A673 (cell line): ENCODE results near the gene LAMB4. TPM values are rescaled to one million over a fixed set of nuclear protein-coding genes. Genes with fewer than 3 reads are reported as not detected.

Experiments used
- BruUV-seq: library from RNA; stranded (reverse); fragments of 400-500 nt; replicated peaks from 2 replicates; lab custom pipeline; 2021; lab: Mats Ljungman, UMichigan
- CTCF ChIA-PET: fragments of 300-600 bp; sonication (Branson Sonifier 250); formaldehyde crosslinking; loops from one replicate; lab custom pipeline; 2022; ENCODE audit warnings: antibody characterized with exemption; lab: Charles Lee
- POLR2A ChIA-PET: fragments of 300-600 bp; sonication (Branson Sonifier 250); formaldehyde crosslinking; loops from one replicate; lab custom pipeline; 2022; ENCODE audit warnings: antibody characterized with exemption; ENCODE audit not compliant: low non-redundant PET; lab: Charles Lee
- DNase-seq: peaks from one replicate; pipeline ENCODE4 v3.0.0-alpha.2; 2015; ENCODE audit warnings: low spot score
- H3K27ac ChIP-seq: fragments of 200-600 bp; sonication (generic); 2 replicates; pipeline ENCODE4 v1.5.1; 2016; ENCODE audit warnings: mixed run types, low read depth, mild to moderate bottlenecking, mixed read lengths, antibody characterized with exemption, low read length; ENCODE audit not compliant: poor library complexity, severe bottlenecking
- H3K27me3 ChIP-seq: fragments of 200-600 bp; sonication (generic); replicated peaks from 2 replicates; pipeline ENCODE4 v1.6.1; 2017; ENCODE audit warnings: mixed run types, low read depth, mild to moderate bottlenecking, mixed read lengths, antibody characterized with exemption, low read length; ENCODE audit not compliant: insufficient read depth, poor library complexity
- H3K36me3 ChIP-seq: fragments of 200-600 bp; sonication (generic); 2 replicates; pipeline ENCODE4 v1.6.1; 2016; ENCODE audit warnings: mixed run types, mild to moderate bottlenecking, mixed read lengths, antibody characterized with exemption, low read length; ENCODE audit not compliant: insufficient read depth, poor library complexity, severe bottlenecking
- H3K4me1 ChIP-seq: fragments of 200-600 bp; sonication (generic); 2 replicates; pipeline ENCODE4 v1.6.1; 2017; ENCODE audit warnings: mixed run types, mild to moderate bottlenecking, mixed read lengths, antibody characterized with exemption, low read length; ENCODE audit not compliant: insufficient read depth, poor library complexity, severe bottlenecking
- H3K4me3 ChIP-seq: fragments of 200-600 bp; sonication (generic); 2 replicates; pipeline ENCODE4 v1.5.1; 2016; ENCODE audit warnings: low read depth, mixed run types, mild to moderate bottlenecking, mixed read lengths, low read length; ENCODE audit not compliant: poor library complexity, severe bottlenecking
- H3K9me3 ChIP-seq: fragments of 200-600 bp; sonication (generic); 2 replicates; pipeline ENCODE4 v1.6.1; 2016; ENCODE audit warnings: mixed run types, low read depth, mild to moderate bottlenecking, mixed read lengths, antibody characterized with exemption, low read length; ENCODE audit not compliant: poor library complexity, severe bottlenecking
- CTCF ChIP-seq: fragments of 300-800, 200-600 bp; sonication (generic); conservative IDR thresholded peaks from 2 replicates; pipeline ENCODE4 v1.5.1; 2017; ENCODE audit warnings: low read depth, mild to moderate bottlenecking, antibody characterized with exemption, low read length, moderate library complexity, mixed read lengths
- EZH2 ChIP-seq: fragments of 200-600 bp; sonication (generic); IDR thresholded peaks from 2 replicates; pipeline ENCODE4 v1.6.1; 2017; ENCODE audit warnings: borderline replicate concordance, low read depth, mild to moderate bottlenecking, mixed read lengths, antibody characterized with exemption, low read length; ENCODE audit not compliant: poor library complexity, severe bottlenecking
- intact Hi-C: fragments of 100-400 bp; cut with micrococcal nuclease; formaldehyde crosslinking; loops from one replicate; pipeline ENCODE4 v1.10.0; 2022; ENCODE audit not compliant: unreplicated experiment
- total RNA-seq: library from RNA; stranded (reverse); gene quantifications from 2 replicates; pipeline ENCODE4 v1.2.3, GENCODE V29; 2021

Gene LAMB4
- total RNA-seq, 1 experiment from 2014 or later, result 0.21 TPM

- TF ChIP-seq EZH2 (no peak), CTCF (no peak)
- DNase-seq, result no peak
- ChIA-PET CTCF (no interaction called here), POLR2A (no interaction called here)
- intact Hi-C loops, result no loop called here
- H3K4me1 ChIP-seq, result peaks cover 8% of the 10 kb centered on the region
- H3K27ac ChIP-seq, result no peak overlapping the region
- no peaks in the 10 kb centered on the region for H3K27me3 ChIP-seq
- no peaks in the 10 kb centered on the region for H3K9me3 ChIP-seq
- BruUV-seq, result no TSS peak
- no peaks in the 10 kb centered on the region for H3K36me3 ChIP-seq
- no peak overlapping the region for H3K4me3 ChIP-seq
Measured at GRCh38 chr7:108073305-108074070, 56.7 kb downstream of the LAMB4 start.

GRCh38 chr7:108072739-108073138 is 57.4 kb downstream of the LAMB4 start:
- intact Hi-C loops, result no loop called here
- H3K27ac ChIP-seq, result no peak overlapping the region
- peaks cover under 1% of the 10 kb centered on the region for H3K4me1 ChIP-seq
- H3K27me3 ChIP-seq, result no peaks in the 10 kb centered on the region
- POLR2A ChIA-PET, result no interaction called here
- DNase-seq, result no peak
- no peak overlapping the region for H3K4me3 ChIP-seq
- no peaks in the 10 kb centered on the region for H3K9me3 ChIP-seq
- BruUV-seq, result no TSS peak
- H3K36me3 ChIP-seq, result no peaks in the 10 kb centered on the region
- CTCF ChIA-PET, result no interaction called here
- TF ChIP-seq EZH2, result no peak

- ChIA-PET CTCF (no interaction called here), POLR2A (no interaction called here)
- DNase-seq, result no peak
- Histone ChIP-seq H3K4me1 (no peaks in the 10 kb centered on the region), H3K36me3 (no peaks in the 10 kb centered on the region), H3K27me3 (no peaks in the 10 kb centered on the region), H3K4me3 (no peak overlapping the region), H3K27ac (no peak overlapping the region), H3K9me3 (no peaks in the 10 kb centered on the region)
- no peak for TF ChIP-seq CTCF
- no peak for TF ChIP-seq EZH2
- BruUV-seq, result no TSS peak
- intact Hi-C loops, result no loop called here
Measured at GRCh38 chr7:108072116-108072515, 58.0 kb downstream of the LAMB4 start.

- intact Hi-C loops, result no loop called here
- Histone ChIP-seq H3K4me3 (no peak overlapping the region), H3K36me3 (no peaks in the 10 kb centered on the region), H3K4me1 (no peaks in the 10 kb centered on the region), H3K9me3 (no peaks in the 10 kb centered on the region), H3K27ac (no peak overlapping the region), H3K27me3 (no peaks in the 10 kb centered on the region)
- TF ChIP-seq CTCF (no peak), EZH2 (no peak)
- POLR2A ChIA-PET, result no interaction called here
- BruUV-seq, result no TSS peak
- no peak for DNase-seq
- CTCF ChIA-PET, result no interaction called here
Measured at GRCh38 chr7:108071551-108071950, 58.6 kb downstream of the LAMB4 start.
